Stimulated activated CD4-positive, alpha-beta T cell treated with anti-CD3 and anti-CD28 coated beads, Interleukin-2, amount 100 ng/mL, for 24 hours (primary cell): Measurements from ENCODE around the gene CCDC187.

Experiments
- DNase-seq, 2 donors: peaks; one replicate each; pipeline ENCODE4 v3.0.0-alpha.2; 2020

Gene CCDC187

GRCh38 chr9:136264441-136265405 is 39.2 kb downstream of the CCDC187 start:
- DNase-seq: no peak

GRCh38 chr9:136264031-136264430 is 39.9 kb downstream of the CCDC187 start:
- DNase-seq: no peak

- no peak for DNase-seq
Observed at GRCh38 chr9:136262671-136263178, 41.2 kb downstream of the CCDC187 start.

GRCh38 chr9:136261686-136262430 is 42.0 kb downstream of the CCDC187 start:
- DNase-seq: no peak

- DNase-seq: no peak
Observed at GRCh38 chr9:136260936-136261472, 42.9 kb downstream of the CCDC187 start.

- no peak for DNase-seq
Observed at GRCh38 chr9:136260521-136260920, 43.4 kb downstream of the CCDC187 start.

GRCh38 chr9:136259836-136260235 is 44.1 kb downstream of the CCDC187 start:
- no peak for DNase-seq

- no peak for DNase-seq
Observed at GRCh38 chr9:136259517-136259813, 44.4 kb downstream of the CCDC187 start.

- DNase-seq: no peak
Observed at GRCh38 chr9:136258786-136259516, 44.9 kb downstream of the CCDC187 start.

- no peak for DNase-seq
Observed at GRCh38 chr9:136258299-136258625, 45.6 kb downstream of the CCDC187 start.

- no peak for DNase-seq
Observed at GRCh38 chr9:136257381-136258298, 46.3 kb downstream of the CCDC187 start.

GRCh38 chr9:136255896-136256890 is 47.7 kb downstream of the CCDC187 start:
- no peak for DNase-seq

- DNase-seq: no peak
Observed at GRCh38 chr9:136255166-136255538, 48.7 kb downstream of the CCDC187 start.

- no peak for DNase-seq
Observed at GRCh38 chr9:136254381-136255165, 49.3 kb downstream of the CCDC187 start.

- no peak for DNase-seq
Observed at GRCh38 chr9:136253246-136254130, 50.4 kb downstream of the CCDC187 start.

- DNase-seq: no peak
Observed at GRCh38 chr9:136252846-136253245, 51.0 kb downstream of the CCDC187 start.

GRCh38 chr9:136252281-136252680 is 51.6 kb downstream of the CCDC187 start:
- DNase-seq: no peak

- DNase-seq: no peak
Observed at GRCh38 chr9:136251264-136252115, 52.4 kb downstream of the CCDC187 start.
